NCI-H1930 (cell line): ENCODE measurements around the gene CLASP1.

Experiments used
- DNase-seq, 2 experiments: peaks; one replicate each; lab custom pipeline; 2025; lab: John Stamatoyannopoulos, UW

The CLASP1 gene

GRCh38 chr2:121539750-121540469 lies 109.4 kb downstream of the CLASP1 start:
- DNase-seq: no peak

GRCh38 chr2:121536850-121537557 lies 112.3 kb downstream of the CLASP1 start:
- DNase-seq: no peak

GRCh38 chr2:121536347-121536746 lies 112.9 kb downstream of the CLASP1 start:
- DNase-seq: no peak

- DNase-seq: no peak
Measured at GRCh38 chr2:121534007-121534406, 115.3 kb downstream of the CLASP1 start.

GRCh38 chr2:121532894-121533293 lies 116.4 kb downstream of the CLASP1 start:
- DNase-seq: no peak

GRCh38 chr2:121532347-121532766 lies 116.9 kb downstream of the CLASP1 start:
- DNase-seq: no peak

GRCh38 chr2:121530212-121530705 lies 119.0 kb downstream of the CLASP1 start:
- peak; percentile 78 to 82 for DNase-seq

GRCh38 chr2:121529439-121530211 lies 119.6 kb downstream of the CLASP1 start:
- peak; percentile 43 to 47 for DNase-seq

GRCh38 chr2:121527009-121527682 lies 122.1 kb downstream of the CLASP1 start:
- no peak for DNase-seq

GRCh38 chr2:121524685-121525425 lies 124.4 kb downstream of the CLASP1 start:
- no peak for DNase-seq

- no peak for DNase-seq
Measured at GRCh38 chr2:121521359-121521758, 127.9 kb downstream of the CLASP1 start.

GRCh38 chr2:121520641-121520994 lies 128.6 kb downstream of the CLASP1 start:
- DNase-seq: no peak

GRCh38 chr2:121519732-121520640 lies 129.3 kb downstream of the CLASP1 start:
- DNase-seq: no peak

- no peak for DNase-seq
Measured at GRCh38 chr2:121519153-121519552, 130.1 kb downstream of the CLASP1 start.

GRCh38 chr2:121513597-121514333 lies 135.5 kb downstream of the CLASP1 start:
- DNase-seq: no peak

GRCh38 chr2:121510857-121511256 lies 138.4 kb downstream of the CLASP1 start:
- DNase-seq: no peak

GRCh38 chr2:121506621-121507020 lies 142.6 kb downstream of the CLASP1 start:
- no peak for DNase-seq

GRCh38 chr2:121505986-121506586 lies 143.2 kb downstream of the CLASP1 start:
- no peak for DNase-seq

- no peak for DNase-seq
Measured at GRCh38 chr2:121505005-121505404, 144.3 kb downstream of the CLASP1 start.
